ENCODE data around the gene TMEM119.
A peak's percentile ranks its signal among the peaks of the same experiment; 100 is the strongest.
"Not testable (repeated sequence)": the region's sequence is repeated elsewhere in the genome, so short reads cannot be mapped to it uniquely, and the experiment has no call there.

The TMEM119 gene

GRCh38 chr12:108578264-108578663 lies 19.6 kb downstream of the TMEM119 start:
- H3K36me3 ChIP-seq (ENCODE audit: control insufficient read depth, insufficient read depth, low read length) = no peaks in the 10 kb centered on the region
- H3K56ac ChIP-seq (ENCODE audit: low read length) = no peak overlapping the region
- no CpG with 5 or more reads among the region's 2 CpGs for WGBS (ENCODE audit: extremely low coverage, insufficient coverage, low lambda C conversion rate)

DNA sequence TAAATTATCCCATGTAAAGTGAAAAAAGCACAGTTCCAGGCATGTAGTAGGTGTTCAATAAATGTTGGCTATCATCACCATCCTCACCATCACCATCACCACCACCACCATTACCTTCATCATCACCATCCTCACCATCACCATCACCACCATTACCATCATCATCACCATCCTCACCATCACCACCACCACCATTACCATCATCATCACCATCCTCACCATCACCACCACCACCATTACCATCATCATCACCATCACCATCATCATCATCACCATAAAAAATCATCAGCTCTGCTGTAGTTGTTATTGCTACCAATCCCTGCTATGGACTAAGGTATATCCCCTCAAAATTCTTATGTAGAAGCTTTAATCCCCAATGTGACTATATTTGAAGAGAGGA lies 20.4 kb downstream of the TMEM119 start:
- Histone ChIP-seq H3K4ac (ENCODE audit: low read depth, low read length) (no peak overlapping the region), H3K36me3 (ENCODE audit: control insufficient read depth, insufficient read depth, low read length) (no peaks in the 10 kb centered on the region), H3K9ac (ENCODE audit: low read length) (no peak overlapping the region), H2BK5ac (ENCODE audit: low read length) (no peak overlapping the region), H2AK5ac (ENCODE audit: low read length) (no peak overlapping the region), H3K27ac (ENCODE audit: low read depth, low read length) (no peak overlapping the region), H3K79me1 (ENCODE audit: low read length) (no peaks in the 10 kb centered on the region), H3K56ac (ENCODE audit: low read length) (no peak overlapping the region), H3K4me2 (ENCODE audit: low read length) (no peak overlapping the region), H3K4me1 (ENCODE audit: control insufficient read depth, low read depth, low read length) (no peaks in the 10 kb centered on the region), H3K23ac (ENCODE audit: low read length) (peak overlapping the region; percentile 24), H2BK120ac (ENCODE audit: low read depth, low read length) (no peak overlapping the region), H4K5ac (ENCODE audit: low read length) (no peak overlapping the region), H3K79me2 (ENCODE audit: control insufficient read depth, insufficient read depth, low read length) (no peaks in the 10 kb centered on the region), H3K4me3 (ENCODE audit: low read length) (no peak overlapping the region), H4K8ac (ENCODE audit: low read depth, low read length) (no peak overlapping the region), H2BK15ac (replicated peaks; ENCODE audit: low read depth) (no peak overlapping the region), H3K27me3 (ENCODE audit: insufficient read depth, low read length, poor library complexity) (no peaks in the 10 kb centered on the region), H3K18ac (ENCODE audit: low read length) (no peak overlapping the region)
- DNase-seq = no peak

More at GRCh38 chr12:108578264-108578663, 19.6 kb downstream of the TMEM119 start:
- no peak overlapping the region for H3K27ac ChIP-seq (ENCODE audit: low read depth, low read length)
- no peak overlapping the region for H2BK120ac ChIP-seq (ENCODE audit: low read depth, low read length)
- H3K4me2 ChIP-seq (ENCODE audit: low read length) = no peak overlapping the region
- no peak overlapping the region for H3K23ac ChIP-seq (ENCODE audit: low read length)
- no peaks in the 10 kb centered on the region for H3K4me1 ChIP-seq (ENCODE audit: control insufficient read depth, low read depth, low read length)
- H3K79me1 ChIP-seq (ENCODE audit: low read length) = no peaks in the 10 kb centered on the region
- no peak overlapping the region for H2BK5ac ChIP-seq (ENCODE audit: low read length)
- DNase-seq = no peak
- no peak overlapping the region for H4K5ac ChIP-seq (ENCODE audit: low read length)
- no peak overlapping the region for H4K8ac ChIP-seq (ENCODE audit: low read depth, low read length)
- no peaks in the 10 kb centered on the region for H3K27me3 ChIP-seq (ENCODE audit: insufficient read depth, low read length, poor library complexity)
- H3K4me3 ChIP-seq (ENCODE audit: low read length) = no peak overlapping the region
- no peak overlapping the region for H3K4ac ChIP-seq (ENCODE audit: low read depth, low read length)
- H2AK5ac ChIP-seq (ENCODE audit: low read length) = no peak overlapping the region
- no peak overlapping the region for H3K18ac ChIP-seq (ENCODE audit: low read length)
- H2BK15ac ChIP-seq (replicated peaks; ENCODE audit: low read depth) = no peak overlapping the region
- no peaks in the 10 kb centered on the region for H3K79me2 ChIP-seq (ENCODE audit: control insufficient read depth, insufficient read depth, low read length)
- H3K9ac ChIP-seq (ENCODE audit: low read length) = no peak overlapping the region

- no peak overlapping the region for H2BK5ac ChIP-seq (ENCODE audit: low read length)
- H2BK120ac ChIP-seq (ENCODE audit: low read depth, low read length) = no peak overlapping the region
- no peak overlapping the region for H2AK5ac ChIP-seq (ENCODE audit: low read length)
- H4K8ac ChIP-seq (ENCODE audit: low read depth, low read length) = no peak overlapping the region
- H3K27ac ChIP-seq (ENCODE audit: low read depth, low read length) = no peak overlapping the region
- no peaks in the 10 kb centered on the region for H3K36me3 ChIP-seq (ENCODE audit: control insufficient read depth, insufficient read depth, low read length)
- no peak overlapping the region for H2BK15ac ChIP-seq (replicated peaks; ENCODE audit: low read depth)
- no peaks in the 10 kb centered on the region for H3K79me2 ChIP-seq (ENCODE audit: control insufficient read depth, insufficient read depth, low read length)
- H3K4me3 ChIP-seq (ENCODE audit: low read length) = no peak overlapping the region
- no peak overlapping the region for H3K4ac ChIP-seq (ENCODE audit: low read depth, low read length)
- H3K18ac ChIP-seq (ENCODE audit: low read length) = no peak overlapping the region
- no peak overlapping the region for H3K9ac ChIP-seq (ENCODE audit: low read length)
- H3K27me3 ChIP-seq (ENCODE audit: insufficient read depth, low read length, poor library complexity) = no peaks in the 10 kb centered on the region
- no peak overlapping the region for H3K23ac ChIP-seq (ENCODE audit: low read length)
- no peaks in the 10 kb centered on the region for H3K79me1 ChIP-seq (ENCODE audit: low read length)
- WGBS (ENCODE audit: extremely low coverage, insufficient coverage, low lambda C conversion rate) = no CpG with 5 or more reads among the region's 6 CpGs
- H3K4me1 ChIP-seq (ENCODE audit: control insufficient read depth, low read depth, low read length) = no peaks in the 10 kb centered on the region
- no peak overlapping the region for H4K5ac ChIP-seq (ENCODE audit: low read length)
- H3K4me2 ChIP-seq (ENCODE audit: low read length) = no peak overlapping the region
- H3K56ac ChIP-seq (ENCODE audit: low read length) = no peak overlapping the region
- no peak for DNase-seq
Measured at GRCh38 chr12:108576660-108577234, 21.1 kb downstream of the TMEM119 start.

DNA sequence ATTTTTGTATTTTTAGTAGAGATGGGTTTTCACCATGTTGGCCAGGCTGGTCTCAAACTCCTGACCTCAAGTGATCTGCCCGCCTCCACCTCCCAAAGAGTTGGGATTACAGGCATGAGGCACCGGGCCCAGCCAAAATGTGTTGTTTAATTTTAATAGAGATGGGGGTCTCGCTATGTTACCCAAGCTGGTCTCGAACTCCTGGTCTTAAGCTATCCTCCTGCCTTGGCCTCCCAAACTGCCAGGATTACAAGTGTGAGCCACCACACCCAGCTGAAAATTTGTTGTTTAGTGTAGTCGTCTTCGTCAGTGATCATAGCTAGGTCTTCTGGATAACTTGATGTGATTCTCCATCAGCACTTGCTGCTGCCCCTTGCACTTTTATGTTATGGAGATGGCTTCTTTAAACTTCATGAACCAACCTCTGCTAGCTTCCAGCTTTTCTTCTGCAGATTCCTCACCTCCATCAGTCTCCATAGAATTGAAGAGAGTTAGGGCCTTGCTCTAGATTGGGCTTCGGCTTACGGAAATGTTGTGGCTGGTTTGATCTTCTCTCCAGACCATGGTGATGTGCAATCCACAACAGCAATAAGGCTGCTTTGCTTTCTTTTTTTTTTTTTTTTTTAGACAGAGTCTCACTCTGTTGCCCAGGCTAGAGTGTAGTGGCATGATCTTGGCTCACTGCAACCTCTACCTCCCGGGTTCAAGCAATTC lies 22.5 kb downstream of the TMEM119 start:
- no peak overlapping the region for H3K4me3 ChIP-seq (ENCODE audit: low read length)
- no peak overlapping the region for H3K27ac ChIP-seq (ENCODE audit: low read depth, low read length)
- no peak overlapping the region for H2BK15ac ChIP-seq (replicated peaks; ENCODE audit: low read depth)
- no peak overlapping the region for H3K18ac ChIP-seq (ENCODE audit: low read length)
- H3K4ac ChIP-seq (ENCODE audit: low read depth, low read length) = no peak overlapping the region
- no peak overlapping the region for H4K8ac ChIP-seq (ENCODE audit: low read depth, low read length)
- H3K36me3 ChIP-seq (ENCODE audit: control insufficient read depth, insufficient read depth, low read length) = no peaks in the 10 kb centered on the region
- H2AK5ac ChIP-seq (ENCODE audit: low read length) = no peak overlapping the region
- DNase-seq = no peak
- no peak overlapping the region for H3K23ac ChIP-seq (ENCODE audit: low read length)
- H3K56ac ChIP-seq (ENCODE audit: low read length) = no peak overlapping the region
- no peak overlapping the region for H3K9ac ChIP-seq (ENCODE audit: low read length)
- no peak overlapping the region for H2BK5ac ChIP-seq (ENCODE audit: low read length)
- no peaks in the 10 kb centered on the region for H3K79me1 ChIP-seq (ENCODE audit: low read length)
- no peaks in the 10 kb centered on the region for H3K4me1 ChIP-seq (ENCODE audit: control insufficient read depth, low read depth, low read length)
- no peak overlapping the region for H4K5ac ChIP-seq (ENCODE audit: low read length)
- no peaks in the 10 kb centered on the region for H3K27me3 ChIP-seq (ENCODE audit: insufficient read depth, low read length, poor library complexity)
- H3K79me2 ChIP-seq (ENCODE audit: control insufficient read depth, insufficient read depth, low read length) = no peaks in the 10 kb centered on the region
- no peak overlapping the region for H2BK120ac ChIP-seq (ENCODE audit: low read depth, low read length)
- H3K4me2 ChIP-seq (ENCODE audit: low read length) = no peak overlapping the region
- WGBS (ENCODE audit: extremely low coverage, insufficient coverage, low lambda C conversion rate) = no CpG with 5 or more reads among the region's 9 CpGs

GRCh38 chr12:108574276-108574675 lies 23.6 kb downstream of the TMEM119 start:
- H3K4me2 ChIP-seq (ENCODE audit: low read length); H3K4ac ChIP-seq (ENCODE audit: low read depth, low read length); H3K23ac ChIP-seq (ENCODE audit: low read length); DNase-seq; H4K8ac ChIP-seq (ENCODE audit: low read depth, low read length); H2AK5ac ChIP-seq (ENCODE audit: low read length); H2BK5ac ChIP-seq (ENCODE audit: low read length); H3K79me1 ChIP-seq (ENCODE audit: low read length); H3K18ac ChIP-seq (ENCODE audit: low read length); H3K56ac ChIP-seq (ENCODE audit: low read length); H3K36me3 ChIP-seq (ENCODE audit: control insufficient read depth, insufficient read depth, low read length); H2BK120ac ChIP-seq (ENCODE audit: low read depth, low read length); H3K27ac ChIP-seq (ENCODE audit: low read depth, low read length); H4K5ac ChIP-seq (ENCODE audit: low read length); H3K4me1 ChIP-seq (ENCODE audit: control insufficient read depth, low read depth, low read length); H3K79me2 ChIP-seq (ENCODE audit: control insufficient read depth, insufficient read depth, low read length); H2BK15ac ChIP-seq (replicated peaks; ENCODE audit: low read depth); H3K27me3 ChIP-seq (ENCODE audit: insufficient read depth, low read length, poor library complexity); H3K9ac ChIP-seq (ENCODE audit: low read length); H3K4me3 ChIP-seq (ENCODE audit: low read length): not testable (repeated sequence)
- no CpG with 5 or more reads among the region's 1 CpG for WGBS (ENCODE audit: extremely low coverage, insufficient coverage, low lambda C conversion rate)

DNA sequence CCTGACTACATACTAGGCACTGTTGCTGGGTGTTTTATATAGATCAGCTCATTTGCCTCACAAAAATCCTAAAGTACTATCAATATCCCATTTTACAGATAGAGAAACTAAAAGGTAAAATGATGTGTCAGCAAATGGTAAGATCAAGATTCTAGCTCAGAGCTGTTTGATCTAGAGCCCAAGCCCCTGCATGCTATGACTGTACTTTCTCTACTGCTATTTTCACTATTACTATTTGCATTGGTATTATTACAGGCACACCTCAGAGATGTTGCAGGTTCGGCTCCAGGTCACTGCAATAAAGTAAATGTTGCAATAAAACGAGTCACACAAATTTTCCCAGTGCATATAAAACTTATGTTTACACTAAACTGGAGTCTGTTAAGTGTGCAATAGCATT lies 24.6 kb downstream of the TMEM119 start:
- WGBS (ENCODE audit: extremely low coverage, insufficient coverage, low lambda C conversion rate) = no CpG with 5 or more reads among the region's 2 CpGs
- DNase-seq = no peak
- no peak overlapping the region for H3K4ac ChIP-seq (ENCODE audit: low read depth, low read length)

More for the DNA sequence above, 24.6 kb downstream of the TMEM119 start:
- Histone ChIP-seq H3K4me1 (ENCODE audit: control insufficient read depth, low read depth, low read length) (no peaks in the 10 kb centered on the region), H4K5ac (ENCODE audit: low read length) (no peak overlapping the region), H3K27ac (ENCODE audit: low read depth, low read length) (no peak overlapping the region), H3K79me2 (ENCODE audit: control insufficient read depth, insufficient read depth, low read length) (no peaks in the 10 kb centered on the region), H3K9ac (ENCODE audit: low read length) (no peak overlapping the region), H3K23ac (ENCODE audit: low read length) (no peak overlapping the region), H3K27me3 (ENCODE audit: insufficient read depth, low read length, poor library complexity) (no peaks in the 10 kb centered on the region), H3K18ac (ENCODE audit: low read length) (no peak overlapping the region), H2BK5ac (ENCODE audit: low read length) (no peak overlapping the region), H3K36me3 (ENCODE audit: control insufficient read depth, insufficient read depth, low read length) (no peaks in the 10 kb centered on the region), H4K8ac (ENCODE audit: low read depth, low read length) (no peak overlapping the region), H3K4me2 (ENCODE audit: low read length) (no peak overlapping the region), H3K79me1 (ENCODE audit: low read length) (no peaks in the 10 kb centered on the region), H3K56ac (ENCODE audit: low read length) (no peak overlapping the region), H2BK15ac (replicated peaks; ENCODE audit: low read depth) (no peak overlapping the region), H2BK120ac (ENCODE audit: low read depth, low read length) (no peak overlapping the region), H2AK5ac (ENCODE audit: low read length) (no peak overlapping the region), H3K4me3 (ENCODE audit: low read length) (no peak overlapping the region)

All from mesendoderm (in vitro differentiated cells).